Measurements from ENCODE around the gene CCDC18. TPM values are rescaled to one million over a fixed set of nuclear protein-coding genes. Genes with fewer than 3 reads are reported as not detected.
"Not testable (repeated sequence)": the region's sequence is repeated elsewhere in the genome, so short reads cannot be mapped to it uniquely, and the experiment has no call there.

Gene CCDC18
- polyA plus RNA-seq, 1 experiment: 4.3 TPM

GRCh38 chr1:93255222-93256079 is 74.9 kb downstream of the CCDC18 start:
- DNase-seq (ENCODE audit: low read depth, low spot score): peak; percentile 59
- ChIA-PET POLR2A (interaction anchor here (0.7 kb wide), 2 partner anchors 68 to 176 kb away, joined by 6 to 8 read pairs; partner anchors contain the start of gene MTF2), CTCF (interaction anchor here (2.2 kb wide), 1 partner anchor 49 kb away, joined by 9 read pairs; no protein-coding TSS in a partner anchor)
- no peak for TF ChIP-seq CTCF (IDR thresholded peaks at IDR 0.05; ENCODE audit: low read depth, low read length)
- Histone ChIP-seq H3K9me3 (ENCODE audit: control insufficient read depth, insufficient read depth, low read length) (no peaks in the 10 kb centered on the region; the same call in 1 of the 2 replicates), H3K27me3 (ENCODE audit: control insufficient read depth, insufficient read depth, low read length) (no peaks in the 10 kb centered on the region), H3K27ac (ENCODE audit: low read depth, low read length) (no peak overlapping the region), H3K4me3 (ENCODE audit: low read depth, low read length) (no peak overlapping the region)

GRCh38 chr1:93256433-93256832 is 75.9 kb downstream of the CCDC18 start:
- H3K27ac ChIP-seq (ENCODE audit: low read depth, low read length): no peak overlapping the region
- no peaks in the 10 kb centered on the region; the same call in 1 of the 2 replicates for H3K9me3 ChIP-seq (ENCODE audit: control insufficient read depth, insufficient read depth, low read length)
- TF ChIP-seq CTCF (IDR thresholded peaks at IDR 0.05; ENCODE audit: low read depth, low read length): no peak
- POLR2A ChIA-PET: no interaction called here
- no peak for DNase-seq (ENCODE audit: low read depth, low spot score)
- no peaks in the 10 kb centered on the region for H3K27me3 ChIP-seq (ENCODE audit: control insufficient read depth, insufficient read depth, low read length)
- CTCF ChIA-PET: no interaction called here
- no peak overlapping the region for H3K4me3 ChIP-seq (ENCODE audit: low read depth, low read length)

GRCh38 chr1:93257889-93258288 is 77.4 kb downstream of the CCDC18 start:
- Histone ChIP-seq H3K27me3 (ENCODE audit: control insufficient read depth, insufficient read depth, low read length) (no peaks in the 10 kb centered on the region), H3K4me3 (ENCODE audit: low read depth, low read length) (no peak overlapping the region), H3K27ac (ENCODE audit: low read depth, low read length) (no peak overlapping the region), H3K9me3 (ENCODE audit: control insufficient read depth, insufficient read depth, low read length) (peaks cover 6% of the 10 kb centered on the region)
- no peak for TF ChIP-seq CTCF (IDR thresholded peaks at IDR 0.05; ENCODE audit: low read depth, low read length)
- POLR2A ChIA-PET: no interaction called here
- DNase-seq (ENCODE audit: low read depth, low spot score): no peak
- CTCF ChIA-PET: interaction anchor here (0.6 to 4.1 kb wide), 2 partner anchors 46 to 401 kb away, joined by 4 to 13 read pairs; no protein-coding TSS in a partner anchor

- DNase-seq (ENCODE audit: low read depth, low spot score); H3K27ac ChIP-seq (ENCODE audit: low read depth, low read length); H3K9me3 ChIP-seq (ENCODE audit: control insufficient read depth, insufficient read depth, low read length); H3K4me3 ChIP-seq (ENCODE audit: low read depth, low read length); POLR2A ChIA-PET; H3K27me3 ChIP-seq (ENCODE audit: control insufficient read depth, insufficient read depth, low read length): not testable (repeated sequence)
- CTCF ChIA-PET: interaction anchor here (4.1 kb wide), 1 partner anchor 44 kb away, joined by 13 read pairs; no protein-coding TSS in a partner anchor
These were observed 80.2 kb downstream of the CCDC18 start for GRCh38 chr1:93260726-93261125.

GRCh38 chr1:93262645-93263044 is 82.1 kb downstream of the CCDC18 start:
- ChIA-PET POLR2A (no interaction called here), CTCF (no interaction called here)
- no peak for DNase-seq (ENCODE audit: low read depth, low spot score)
- TF ChIP-seq CTCF (IDR thresholded peaks at IDR 0.05; ENCODE audit: low read depth, low read length): no peak
- H3K4me3 ChIP-seq (ENCODE audit: low read depth, low read length): no peak overlapping the region
- H3K27ac ChIP-seq (ENCODE audit: low read depth, low read length): no peak overlapping the region
- H3K9me3 ChIP-seq (ENCODE audit: control insufficient read depth, insufficient read depth, low read length): peaks cover 7% of the 10 kb centered on the region
- no peaks in the 10 kb centered on the region for H3K27me3 ChIP-seq (ENCODE audit: control insufficient read depth, insufficient read depth, low read length)

- H3K27me3 ChIP-seq (ENCODE audit: control insufficient read depth, insufficient read depth, low read length); H3K4me3 ChIP-seq (ENCODE audit: low read depth, low read length); H3K27ac ChIP-seq (ENCODE audit: low read depth, low read length); POLR2A ChIA-PET; H3K9me3 ChIP-seq (ENCODE audit: control insufficient read depth, insufficient read depth, low read length); DNase-seq (ENCODE audit: low read depth, low spot score); CTCF ChIA-PET: not testable (repeated sequence)
These were observed 88.4 kb downstream of the CCDC18 start for GRCh38 chr1:93268888-93269287.

- H3K9me3 ChIP-seq (ENCODE audit: control insufficient read depth, insufficient read depth, low read length); H3K27me3 ChIP-seq (ENCODE audit: control insufficient read depth, insufficient read depth, low read length); DNase-seq (ENCODE audit: low read depth, low spot score); H3K4me3 ChIP-seq (ENCODE audit: low read depth, low read length); CTCF ChIA-PET; H3K27ac ChIP-seq (ENCODE audit: low read depth, low read length); POLR2A ChIA-PET: not testable (repeated sequence)
These were observed 94.7 kb downstream of the CCDC18 start for GRCh38 chr1:93275262-93275633.

Data from AG04450 (cell line).